Activated T-cell treated with anti-CD3 and anti-CD28 coated beads for 48 hours (primary cell): ENCODE data around the gene INPP4B.

Source experiments
- DNase-seq: peaks from one replicate; pipeline ENCODE4 v3.0.0-alpha.2; 2020; ENCODE audit warnings: low read depth

Gene INPP4B

GRCh38 chr4:142339053-142339452 lies 507.0 kb downstream of the INPP4B start:
- no peak for DNase-seq

GRCh38 chr4:142336251-142336934 lies 509.7 kb downstream of the INPP4B start:
- no peak for DNase-seq

GRCh38 chr4:142334931-142335330 lies 511.2 kb downstream of the INPP4B start:
- DNase-seq, result no peak

- no peak for DNase-seq
These were observed 514.5 kb downstream of the INPP4B start for GRCh38 chr4:142331646-142332045.

DNA sequence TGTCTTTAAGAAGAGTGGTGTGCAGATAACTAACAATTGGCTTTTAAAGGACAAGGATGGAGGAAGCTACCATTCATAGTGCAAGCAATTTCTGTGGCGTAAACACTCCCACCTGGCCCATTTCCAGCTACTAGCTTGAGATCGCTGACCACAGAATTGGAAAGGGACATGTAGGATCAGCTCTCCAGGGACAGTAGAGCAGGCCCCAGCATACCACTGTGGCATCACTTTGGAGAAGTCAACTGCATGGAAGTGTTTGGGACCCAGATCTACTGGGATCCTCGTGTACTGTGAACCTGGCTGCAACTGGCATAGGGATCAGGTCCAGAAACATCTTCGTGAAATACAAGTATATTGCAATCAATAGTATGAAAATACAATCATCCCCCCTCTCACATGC lies 515.0 kb downstream of the INPP4B start:
- no peak for DNase-seq

GRCh38 chr4:142330311-142330710 lies 515.8 kb downstream of the INPP4B start:
- DNase-seq, result no peak

DNA sequence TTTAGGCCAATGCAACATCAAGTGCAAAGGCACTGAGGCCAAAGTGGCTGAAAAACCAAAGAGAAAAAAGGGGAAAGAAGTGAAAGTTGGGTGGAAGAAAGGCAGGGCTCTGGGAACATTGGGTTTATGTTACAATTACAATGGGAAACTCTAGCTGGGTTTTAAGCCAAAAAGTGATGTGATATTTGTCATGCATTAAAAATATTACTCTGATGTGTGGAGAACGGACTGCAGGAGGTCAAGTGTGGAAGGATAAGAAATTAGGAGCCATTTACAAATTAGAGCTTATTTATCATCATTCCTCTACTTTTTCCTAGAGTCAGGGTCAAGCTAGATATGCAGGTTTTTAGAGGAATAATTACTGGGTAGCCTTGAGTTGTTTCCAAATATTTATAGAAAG lies 516.8 kb downstream of the INPP4B start:
- DNase-seq, result no peak

DNA sequence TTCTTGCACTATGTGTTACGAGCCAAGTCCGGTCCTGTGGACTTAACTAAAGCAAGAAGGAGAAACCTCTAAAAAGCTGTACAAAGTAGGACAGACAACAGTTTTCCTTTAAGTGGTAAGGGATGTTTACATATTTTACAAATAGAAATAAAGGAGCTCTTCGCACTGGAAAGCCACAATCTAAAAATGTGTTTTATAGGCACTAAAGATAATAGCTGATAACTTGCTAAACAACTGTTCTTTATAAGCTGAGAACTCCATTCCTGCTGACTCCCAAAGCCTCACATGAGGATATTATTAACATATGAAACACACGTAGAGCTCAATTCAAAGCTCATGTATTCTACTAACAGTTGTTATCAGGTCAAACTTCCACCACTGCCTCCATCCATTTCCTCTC lies 519.9 kb downstream of the INPP4B start:
- DNase-seq, result no peak

DNA sequence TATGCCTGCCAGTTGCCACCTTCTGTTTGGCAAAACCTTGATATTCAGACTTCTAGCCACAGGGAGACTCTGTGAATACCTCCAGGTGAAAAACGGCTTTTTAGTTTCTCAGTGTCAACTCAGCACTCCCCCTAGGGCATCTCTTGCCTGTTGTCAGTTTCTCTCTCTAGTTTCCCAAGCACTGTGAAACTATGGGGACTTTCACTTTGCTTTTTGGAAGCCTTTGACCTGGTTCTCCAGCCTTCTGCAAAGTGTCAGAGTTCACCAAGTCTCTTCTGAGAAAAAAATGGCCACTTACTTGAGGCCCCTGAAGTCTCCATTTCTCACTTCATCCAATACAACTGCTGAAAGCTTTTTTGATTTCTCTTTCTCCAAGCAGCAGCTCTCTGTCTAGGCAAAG lies 521.5 kb downstream of the INPP4B start:
- DNase-seq, result no peak

DNA sequence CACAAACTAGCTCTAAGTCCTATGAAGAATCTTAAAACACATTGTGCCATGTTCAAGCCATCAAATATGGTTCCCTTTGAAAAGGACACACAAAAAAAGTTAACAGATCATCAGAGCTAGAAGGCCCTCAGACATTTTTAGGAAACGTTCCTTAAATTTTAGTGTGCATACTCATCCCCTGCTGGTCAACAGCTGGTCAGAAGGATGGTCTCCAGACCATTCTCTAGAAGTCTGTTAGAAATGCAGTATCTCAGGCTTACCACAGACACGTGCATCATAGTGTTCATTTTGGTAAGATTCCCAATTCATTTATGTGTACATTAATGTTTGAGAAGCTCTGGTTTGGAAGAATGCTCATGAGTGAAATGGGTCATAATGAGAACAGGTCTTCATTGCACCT lies 523.1 kb downstream of the INPP4B start:
- DNase-seq, result no peak

GRCh38 chr4:142318280-142318679 lies 527.8 kb downstream of the INPP4B start:
- no peak for DNase-seq

- DNase-seq, result no peak
These were observed 529.2 kb downstream of the INPP4B start for GRCh38 chr4:142316913-142317312.

DNA sequence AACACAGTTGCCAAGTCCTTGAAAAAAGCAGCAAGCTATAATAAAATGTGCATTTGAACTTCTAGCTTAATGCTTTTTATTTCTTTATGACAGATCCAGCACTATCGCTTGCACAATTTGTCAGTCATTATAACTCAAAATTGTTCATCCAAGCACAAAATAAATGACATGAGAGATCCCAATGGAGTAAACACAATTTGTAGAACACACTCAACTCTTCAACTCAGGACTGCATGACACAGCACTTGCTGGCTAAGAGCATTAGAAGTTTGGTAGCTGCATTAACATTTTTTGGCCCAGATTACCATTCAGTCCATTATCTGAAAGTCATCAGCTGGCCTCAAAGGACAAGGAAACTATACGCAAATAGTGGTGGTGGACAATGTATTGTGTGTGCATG lies 530.1 kb downstream of the INPP4B start:
- DNase-seq, result no peak

GRCh38 chr4:142314686-142315085 lies 531.4 kb downstream of the INPP4B start:
- no peak for DNase-seq

GRCh38 chr4:142314247-142314646 lies 531.9 kb downstream of the INPP4B start:
- no peak for DNase-seq

DNA sequence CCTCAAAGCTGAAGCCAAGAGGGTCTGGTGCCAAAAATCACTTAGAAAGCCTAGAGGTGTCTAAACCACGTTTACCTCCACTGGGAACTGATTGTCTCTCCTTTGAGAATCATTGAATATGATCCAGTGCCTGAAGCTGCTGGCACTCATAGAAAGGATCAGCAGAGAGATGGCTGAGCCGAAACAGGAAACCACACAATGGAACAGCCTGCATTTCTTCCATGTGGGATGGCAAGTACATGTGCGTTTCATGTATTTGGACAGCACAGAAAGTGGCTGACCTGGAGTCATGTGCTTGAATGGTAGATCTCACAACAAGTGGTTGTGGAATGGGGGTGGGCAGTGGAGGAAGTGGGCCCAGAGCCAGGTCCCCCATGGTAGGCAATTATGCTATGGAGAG lies 533.7 kb downstream of the INPP4B start:
- no peak for DNase-seq

- DNase-seq, result no peak
These were observed 534.2 kb downstream of the INPP4B start for GRCh38 chr4:142311916-142312315.

GRCh38 chr4:142309772-142310171 lies 536.3 kb downstream of the INPP4B start:
- DNase-seq, result no peak

- DNase-seq, result no peak
These were observed 538.2 kb downstream of the INPP4B start for GRCh38 chr4:142307857-142308256.

DNA sequence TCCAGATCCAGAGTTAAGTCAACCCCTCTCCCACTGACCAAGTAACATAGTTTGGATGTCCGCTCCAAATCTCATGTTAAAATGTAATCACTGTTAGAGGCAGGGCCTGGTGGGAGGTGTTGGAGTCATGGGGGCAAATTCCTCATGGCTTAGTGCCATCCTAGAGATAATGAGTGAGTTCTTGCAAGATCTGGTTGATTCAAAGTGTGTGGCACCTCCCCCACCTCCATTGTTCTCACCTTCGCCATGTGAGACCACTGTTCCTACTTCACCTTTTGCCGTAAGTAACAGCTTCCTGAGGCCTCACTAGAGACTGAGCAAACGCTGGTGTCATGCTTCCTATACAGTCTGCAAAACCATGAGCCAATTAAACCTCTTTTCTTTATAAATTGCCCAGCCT lies 548.8 kb downstream of the INPP4B start:
- no peak for DNase-seq

- DNase-seq, result no peak
These were observed 552.6 kb downstream of the INPP4B start for GRCh38 chr4:142293536-142293935.

GRCh38 chr4:142292231-142292630 lies 553.9 kb downstream of the INPP4B start:
- DNase-seq, result no peak

DNA sequence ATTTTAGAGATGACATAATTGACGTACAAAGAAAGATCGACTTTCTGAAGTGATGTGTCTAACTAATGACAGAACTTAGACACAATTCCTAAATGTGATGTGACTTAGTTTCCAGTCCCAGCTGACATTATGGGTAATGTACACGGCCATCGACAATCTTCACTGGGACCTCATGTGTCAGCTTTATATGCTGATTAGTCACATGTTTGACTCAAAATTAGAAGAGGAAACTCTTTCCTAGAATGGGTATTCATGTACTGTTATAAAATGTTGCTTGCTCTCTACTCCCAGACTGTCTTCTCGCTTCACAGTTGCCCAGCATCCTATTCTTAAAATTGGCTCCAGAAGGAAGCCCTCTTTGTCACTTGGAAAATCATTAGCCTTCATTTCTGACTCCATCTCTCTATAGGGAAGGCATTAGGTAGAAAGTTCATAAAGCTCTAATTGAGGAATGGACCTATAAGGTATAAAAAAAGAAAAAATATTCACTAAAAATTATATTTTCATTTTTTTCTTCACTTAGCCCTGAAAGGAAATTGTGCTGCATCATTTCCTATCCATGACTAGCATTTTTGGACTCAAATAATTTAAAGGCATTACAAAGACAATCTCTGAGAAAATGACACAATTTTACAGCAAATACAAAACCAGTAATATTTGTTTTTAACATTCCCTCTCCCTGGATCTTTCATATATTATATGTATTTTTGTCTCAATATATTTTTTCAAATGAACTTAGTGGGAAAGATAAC lies 554.6 kb downstream of the INPP4B start:
- no peak for DNase-seq

DNA sequence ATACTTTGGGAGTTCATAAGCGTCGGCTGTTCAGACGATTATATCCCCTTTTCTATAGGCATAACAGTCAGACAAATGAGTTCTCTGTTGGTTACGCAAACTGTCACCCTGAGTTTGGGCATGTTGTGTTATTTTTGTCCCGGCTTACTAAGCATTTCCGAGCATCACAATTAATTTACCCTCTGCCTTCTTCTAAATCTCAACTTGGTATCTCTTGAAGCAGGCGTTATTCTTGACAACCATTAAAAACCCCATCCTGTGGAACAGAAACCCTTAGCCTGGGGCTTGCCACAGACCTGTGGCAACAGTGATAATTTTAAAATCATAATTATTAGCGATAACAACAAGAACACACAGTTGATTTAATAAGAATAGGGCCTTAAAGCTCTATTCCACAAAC lies 558.7 kb downstream of the INPP4B start:
- DNase-seq, result no peak
